SK-N-MC (cell line): Measurements from ENCODE around the gene ELAVL1.
A peak's percentile ranks its signal among the peaks of the same experiment; 100 is the strongest.

Experiments
- DNase-seq: peaks from one replicate; pipeline ENCODE4 v3.0.0-alpha.2; 2011; ENCODE audit warnings: low read depth, low spot score
- H3K27ac ChIP-seq: fragments of 200-600 bp; sonication (generic); 2 replicates; pipeline ENCODE4 v1.5.1; 2016; ENCODE audit warnings: mixed run types
- H3K36me3 ChIP-seq: fragments of 200-600 bp; sonication (generic); 2 replicates; pipeline ENCODE4 v1.6.1; 2017; ENCODE audit warnings: antibody characterized with exemption, low read length, mixed read lengths; ENCODE audit not compliant: insufficient read depth
- H3K4me3 ChIP-seq: fragments of 200-600 bp; sonication (generic); 2 replicates; pipeline ENCODE4 v1.5.1; 2016
- H3K9ac ChIP-seq: fragments of 200-600 bp; sonication (generic); 2 replicates; pipeline ENCODE4 v1.8.0; 2017; ENCODE audit warnings: mixed run types, mixed read lengths; ENCODE audit not compliant: insufficient read length
- H3K9me3 ChIP-seq: fragments of 200-600 bp; sonication (generic); 2 replicates; pipeline ENCODE4 v1.6.1; 2017; ENCODE audit warnings: low read depth, mild to moderate bottlenecking, antibody characterized with exemption, low read length, moderate library complexity, mixed read lengths
- EZH2 ChIP-seq: fragments of 200-600 bp; sonication (generic); IDR thresholded peaks from one replicate; pipeline ENCODE4 v1.6.1; 2017; ENCODE audit warnings: antibody characterized with exemption
- FOXP2 ChIP-seq: optimal IDR thresholded peaks from 2 replicates; pipeline ENCODE3; 2011; ENCODE audit warnings: mild to moderate bottlenecking, moderate library complexity; ENCODE audit not compliant: insufficient read depth; ENCODE audit errors: extremely low read length, control extremely low read depth
- POLR2AphosphoS5 ChIP-seq: IDR thresholded peaks from 2 replicates; pipeline ENCODE4 v1.6.1; 2012; ENCODE audit warnings: mild to moderate bottlenecking, low read depth, low read length, borderline replicate concordance

ELAVL1 gene

GRCh38 chr19:8005534-8006256 is at the start of gene ELAVL1:
TSS of gene ELAVL1 (minus strand) at chr19:8005641. CDS start at chr19:7991815, 13,826 bp downstream.
- Histone ChIP-seq H3K9me3 (no peaks in the 10 kb centered on the region), H3K9ac (peak within 1 kb of the TSS; percentile 89), H3K4me3 (peak within 1 kb of the TSS; percentile 91), H3K36me3 (no peaks in the 10 kb centered on the region; the same call in 1 of the 2 replicates), H3K27ac (peak within 1 kb of the TSS; percentile 50; the same call in 1 of the 2 replicates)
- no peak for DNase-seq
- TF ChIP-seq POLR2AphosphoS5 (peak; percentile 76), FOXP2 (no peak), EZH2 (no peak)

- no peaks in the 10 kb centered on the region for H3K9me3 ChIP-seq
- no peaks in the 10 kb centered on the region for H3K36me3 ChIP-seq
- no peak overlapping the region for H3K27ac ChIP-seq
- H3K9ac ChIP-seq = no peak overlapping the region
- no peak overlapping the region for H3K4me3 ChIP-seq
- no peak for TF ChIP-seq FOXP2
- TF ChIP-seq POLR2AphosphoS5 = no peak
- no peak for TF ChIP-seq EZH2
- no peak for DNase-seq
These were observed 48.7 kb upstream of the ELAVL1 start for GRCh38 chr19:8054169-8054568.

- DNase-seq = no peak
- Histone ChIP-seq H3K4me3 (no peak within 1 kb of the TSS), H3K36me3 (no peaks in the 10 kb centered on the region), H3K9me3 (no peaks in the 10 kb centered on the region), H3K27ac (no peak within 1 kb of the TSS), H3K9ac (no peak within 1 kb of the TSS)
- no peak for TF ChIP-seq FOXP2
- no peak for TF ChIP-seq EZH2
- TF ChIP-seq POLR2AphosphoS5 = no peak
These were observed 47.0 kb upstream of the ELAVL1 start, which contains the start of gene CCL25 for GRCh38 chr19:8052464-8052859. TSS of gene CCL25 (plus strand) at chr19:8052760. CDS start at chr19:8053050, 290 bp downstream.

GRCh38 chr19:8050274-8051096 is 45.0 kb upstream of the ELAVL1 start:
- peak; percentile 70 for DNase-seq
- Histone ChIP-seq H3K36me3 (no peaks in the 10 kb centered on the region), H3K4me3 (peak overlapping the region; percentile 67), H3K9me3 (no peaks in the 10 kb centered on the region), H3K27ac (no peak overlapping the region), H3K9ac (no peak overlapping the region)
- TF ChIP-seq POLR2AphosphoS5 (no peak), EZH2 (no peak), FOXP2 (no peak)

GRCh38 chr19:8046569-8047165 is 41.2 kb upstream of the ELAVL1 start:
- H3K9me3 ChIP-seq = no peaks in the 10 kb centered on the region
- H3K36me3 ChIP-seq = no peaks in the 10 kb centered on the region
- H3K4me3 ChIP-seq = no peak overlapping the region
- H3K27ac ChIP-seq = no peak overlapping the region
- no peak overlapping the region for H3K9ac ChIP-seq
- DNase-seq = no peak
- TF ChIP-seq EZH2 (no peak), POLR2AphosphoS5 (no peak), FOXP2 (no peak)

- no peak for DNase-seq
- Histone ChIP-seq H3K4me3 (no peak overlapping the region), H3K9ac (no peak overlapping the region), H3K9me3 (no peaks in the 10 kb centered on the region), H3K27ac (no peak overlapping the region), H3K36me3 (no peaks in the 10 kb centered on the region)
- TF ChIP-seq FOXP2 (no peak), POLR2AphosphoS5 (no peak), EZH2 (no peak)
These were observed 40.6 kb upstream of the ELAVL1 start for GRCh38 chr19:8045872-8046568.

GRCh38 chr19:8044018-8044417 is 38.6 kb upstream of the ELAVL1 start:
- H3K36me3 ChIP-seq = no peaks in the 10 kb centered on the region
- no peak overlapping the region for H3K4me3 ChIP-seq
- no peak for DNase-seq
- TF ChIP-seq FOXP2 (no peak), POLR2AphosphoS5 (no peak), EZH2 (no peak)
- H3K27ac ChIP-seq = no peak overlapping the region
- H3K9ac ChIP-seq = no peak overlapping the region
- no peaks in the 10 kb centered on the region for H3K9me3 ChIP-seq
